HepG2 (cell line): ENCODE measurements around the gene ZMYM1. TPM values are rescaled to one million over a fixed set of nuclear protein-coding genes. Genes with fewer than 3 reads are reported as not detected.

ENCODE experiments used
- ATAC-seq: fragments of 200-7000 bp; cut with Tn5 transposase; 3 replicates; pipeline ENCODE4 v1.9.1; 2020; ENCODE audit warnings: mild to moderate bottlenecking, moderate library complexity
- BruUV-seq: library from RNA; stranded (reverse); fragments of 400-500 nt; replicated peaks from 2 replicates; lab custom pipeline; 2021; lab: Mats Ljungman, UMichigan
- CTCF ChIA-PET: fragments of 300-600 bp; formaldehyde crosslinking; extraction: SDS; loops from one replicate; lab custom pipeline; 2021; ENCODE audit warnings: low total read pairs, inconsistent platforms, low intra/inter-chr PET ratio; lab: Yijun Ruan, JAX
- POLR2A ChIA-PET: fragments of 350-600 bp; sonication (Branson Sonifier 250); formaldehyde crosslinking; loops from one replicate; lab custom pipeline; 2020; ENCODE audit warnings: antibody characterized with exemption, inconsistent platforms; lab: Yijun Ruan, JAX
- DNase-seq: peaks from one replicate; pipeline ENCODE4 v3.0.0-alpha.2; 2015; ENCODE audit warnings: low spot score
- FAIRE-seq: peaks from 3 replicates; lab custom pipeline; 2011; peaks lifted over from hg19 to GRCh38; lab: Jason Lieb, UNC
- H2AFZ ChIP-seq: one replicate; pipeline ENCODE4 v1.6.1; 2011; ENCODE audit warnings: low read length, inconsistent platforms
- H3K27ac ChIP-seq: fragments of 300-600 bp; 3 replicates; pipeline ENCODE4 v1.8.0; 2011; ENCODE audit warnings: mixed run types, mild to moderate bottlenecking, mixed read lengths, low read length, inconsistent platforms; ENCODE audit not compliant: insufficient read depth; ENCODE audit errors: extremely low read length
- H3K27me3 ChIP-seq, 2 experiments: fragments of 200-600 bp in 1 of 2; 2 replicates in 1 of 2; 3 replicates in 1 of 2; pipeline versions ENCODE4 v1.6.0 to v1.8.0; 2011; ENCODE audit warnings: low read length in 2 of 2, mild to moderate bottlenecking in 2 of 2, moderate library complexity in 2 of 2, inconsistent platforms in 1 of 2; ENCODE audit not compliant: insufficient read depth in 2 of 2, control insufficient read depth in 1 of 2
- H3K36me3 ChIP-seq, 2 experiments: fragments of 200-600 bp in 1 of 2; replicated peaks in 1 of 2; 2 replicates in 1 of 2; 3 replicates in 1 of 2; pipeline versions ENCODE4 v1.5.1 to v1.8.0; 2011; ENCODE audit warnings: low read length in 2 of 2, inconsistent platforms in 1 of 2; ENCODE audit not compliant: insufficient read depth in 2 of 2, control insufficient read depth in 1 of 2
- H3K4me1 ChIP-seq: 2 replicates; pipeline ENCODE4 v1.5.1; 2012; ENCODE audit warnings: low read length, inconsistent platforms; ENCODE audit not compliant: insufficient read depth
- H3K4me2 ChIP-seq: 2 replicates; pipeline ENCODE4 v1.6.0; 2011; ENCODE audit warnings: low read depth, low read length, inconsistent platforms
- H3K4me3 ChIP-seq, 3 experiments: fragments of 200-600 bp in 1 of 3; sonication (generic), shearing (Covaris generic) in 1 of 3; replicated peaks in 1 of 3; 2 replicates each; pipeline ENCODE4 v1.5.1; 2011 to 2016; ENCODE audit warnings: low read length in 3 of 3, inconsistent platforms in 2 of 3, low read depth in 2 of 3, mild to moderate bottlenecking in 2 of 3, control low read depth in 1 of 3, mixed read lengths in 1 of 3; ENCODE audit not compliant: insufficient read depth in 1 of 3
- H3K79me2 ChIP-seq: one replicate; pipeline ENCODE4 v1.6.1; 2011; ENCODE audit warnings: low read length, inconsistent platforms; ENCODE audit not compliant: insufficient read depth
- H3K9ac ChIP-seq: 2 replicates; pipeline ENCODE4 v1.6.0; 2011; ENCODE audit warnings: mild to moderate bottlenecking, low read depth, low read length, inconsistent platforms; ENCODE audit not compliant: insufficient read depth
- H3K9me3 ChIP-seq: 2 replicates; pipeline ENCODE4 v1.5.1; 2012; ENCODE audit warnings: mild to moderate bottlenecking, low read length
- H4K20me1 ChIP-seq: 2 replicates; pipeline ENCODE4 v1.6.0; 2011; ENCODE audit warnings: inconsistent platforms, mild to moderate bottlenecking, low read length, moderate library complexity; ENCODE audit not compliant: insufficient read depth
- FOSL2 ChIP-seq: sonication (generic); formaldehyde crosslinking; IDR thresholded peaks from 2 replicates; pipeline ENCODE4 v1.4.0; 2020; ENCODE audit warnings: missing genetic modification reagents
- KDM5A ChIP-seq: fragments of 200-600 bp; sonication (generic); IDR thresholded peaks from 2 replicates; pipeline ENCODE4 v1.7.0; 2018; ENCODE audit warnings: antibody characterized with exemption, mild to moderate bottlenecking, low read length, borderline replicate concordance
- PRPF4 ChIP-seq: fragments of 200-400 bp; formaldehyde crosslinking; IDR thresholded peaks from 2 replicates; pipeline ENCODE4 v1.6.1; 2016; ENCODE audit warnings: low read length, low read depth; ENCODE audit not compliant: poor library complexity, severe bottlenecking
- RFX5 ChIP-seq: IDR thresholded peaks from 2 replicates; pipeline ENCODE4 v1.6.1; 2011; ENCODE audit warnings: low read depth, low read length, improper control_type of control experiment
- SIN3B ChIP-seq: fragments of 150-350 bp; IDR thresholded peaks from 2 replicates; pipeline ENCODE4 v1.6.1; 2014; ENCODE audit warnings: low read length
- SNAPC2 ChIP-seq: sonication (generic); formaldehyde crosslinking; IDR thresholded peaks from 2 replicates; pipeline ENCODE4 v1.8.1; 2022; ENCODE audit warnings: mild to moderate bottlenecking, missing genetic modification reagents
- SP140L ChIP-seq: sonication (generic); formaldehyde crosslinking; IDR thresholded peaks from 2 replicates; pipeline ENCODE4 v1.4.0; 2020; ENCODE audit warnings: missing genetic modification reagents, borderline replicate concordance
- TBP ChIP-seq: sonication (generic); formaldehyde crosslinking; IDR thresholded peaks from 2 replicates; pipeline ENCODE4 v1.5.0; 2020; ENCODE audit warnings: missing genetic modification reagents
- ZFP36 ChIP-seq: fragments of 150-350 bp; IDR thresholded peaks from 2 replicates; pipeline ENCODE4 v1.6.1; 2018; ENCODE audit warnings: borderline replicate concordance, low read length, low read depth; ENCODE audit not compliant: partially characterized antibody
- ZFX ChIP-seq: sonication (generic); formaldehyde crosslinking; IDR thresholded peaks from 2 replicates; pipeline ENCODE4 v1.4.0; 2020; ENCODE audit warnings: mild to moderate bottlenecking, low read depth, missing genetic modification reagents, moderate library complexity
- ZNF546 ChIP-seq: sonication (generic); formaldehyde crosslinking; conservative IDR thresholded peaks from 2 replicates; pipeline ENCODE4 v1.8.1; 2023; ENCODE audit warnings: mild to moderate bottlenecking, missing genetic modification reagents
- ZNF749 ChIP-seq: sonication (generic); formaldehyde crosslinking; IDR thresholded peaks from 2 replicates; pipeline ENCODE4 v1.8.0; 2022; ENCODE audit warnings: mild to moderate bottlenecking, missing genetic modification reagents, moderate library complexity, borderline replicate concordance
- ZNF75D ChIP-seq: sonication (generic); formaldehyde crosslinking; IDR thresholded peaks from 2 replicates; pipeline ENCODE4 v1.8.1; 2023; ENCODE audit warnings: missing genetic modification reagents, mild to moderate bottlenecking, borderline replicate concordance
- ZNF792 ChIP-seq: IDR thresholded peaks from 2 replicates; pipeline ENCODE4 v1.6.1; 2016
- WGBS: methylation state at CpG from one replicate; pipeline ENCODE4 v1.1.6; 2017; ENCODE audit warnings: low lambda C conversion rate; 5-methylcytosine and 5-hydroxymethylcytosine counted together
- in situ Hi-C: cut with HindIII; loops from 2 replicates; pipeline ENCODE4 v1.10.0; 2017; ENCODE audit warnings: low pct_unique_long_range_greater_than_20kb; ENCODE audit not compliant: extremely low pct_ligation_motif_present
- intact Hi-C: fragments of 100-400 bp; cut with micrococcal nuclease; formaldehyde crosslinking; loops from one replicate; pipeline ENCODE4 v1.10.0; 2022; ENCODE audit not compliant: unreplicated experiment
- polyA plus RNA-seq, 8 experiments: library from polyadenylated mRNA; depleted of rRNA in 3 of 8; stranded (reverse) in 7 of 8; unstranded in 1 of 8; fragments of >200 nt; fragmentation: Illumina TruSeq in 4 of 8; extraction: Trizol in 4 of 8; gene quantifications; 2 replicates each; pipeline versions ENCODE4 v1.2.1 to v1.2.3, GENCODE V29; 2011 to 2016; ENCODE audit warnings: low read depth in 4 of 8, missing spikeins in 1 of 8, mixed read lengths in 1 of 8; ENCODE audit not compliant: insufficient read depth in 1 of 8
- total RNA-seq, 5 experiments: library from RNA; depleted of rRNA; stranded (reverse); fragments of >200 nt; fragmentation: Illumina TruSeq; extraction: Trizol; gene quantifications; 2 replicates each; pipeline ENCODE4 v1.2.3, GENCODE V29; 2016; ENCODE audit warnings: low read depth in 1 of 5
- TF ChIP-seq, protein P1 (sequence below): sonication (generic); formaldehyde crosslinking; IDR thresholded peaks from 2 replicates; pipeline ENCODE4 v1.5.1; 2020; ENCODE audit warnings: missing genetic modification reagents, mild to moderate bottlenecking, borderline replicate concordance
- TF ChIP-seq, protein P2 (sequence below): sonication (generic); formaldehyde crosslinking; IDR thresholded peaks from 2 replicates; pipeline ENCODE4 v1.4.0; 2020; ENCODE audit warnings: mild to moderate bottlenecking, missing genetic modification reagents

Gene ZMYM1
- total and polyA plus RNA-seq, 2 of the 13 experiments (the other 11 are each of a cell fraction or from before 2014, with no cell fraction given) = 10.0 to 16.2 TPM

DNA sequence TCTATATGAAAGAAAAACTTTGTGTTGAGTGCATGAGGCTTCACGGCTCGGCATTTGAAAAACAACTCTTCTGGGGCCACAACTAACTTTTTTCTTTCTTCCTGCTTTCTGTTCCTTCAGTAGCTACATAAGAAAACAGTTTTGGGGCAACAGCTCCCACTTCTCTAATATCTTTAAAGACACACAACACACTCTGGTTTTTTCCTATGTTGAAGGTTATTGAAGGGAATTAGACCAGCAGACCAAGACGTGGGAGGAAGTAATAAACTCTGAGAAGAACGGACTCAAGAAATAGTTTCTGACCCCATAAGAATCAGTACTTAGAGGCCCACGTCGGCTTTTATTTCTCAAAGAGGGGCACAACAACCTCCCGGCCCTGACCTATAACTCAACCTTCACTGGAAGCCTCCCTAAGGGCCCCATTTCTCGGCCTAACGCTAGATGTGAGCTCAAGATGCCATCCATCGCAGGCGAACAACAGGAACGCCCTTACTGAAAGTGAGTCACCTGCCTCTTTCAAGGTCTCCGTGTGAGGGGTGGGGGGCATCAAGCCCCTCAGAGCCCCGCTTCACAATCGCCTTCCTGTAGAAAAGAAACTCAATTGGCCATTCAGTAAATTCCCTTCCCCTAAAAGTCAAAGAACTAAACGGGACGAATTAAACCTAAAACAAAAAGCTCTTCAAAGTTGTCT is 48.3 kb upstream of the ZMYM1 start:
- FAIRE-seq = no peak
- 2% methylated on average over 17 of the region's 17 CpGs for WGBS
- no peak for TF ChIP-seq SIN3B
- TF ChIP-seq, protein P1, sequence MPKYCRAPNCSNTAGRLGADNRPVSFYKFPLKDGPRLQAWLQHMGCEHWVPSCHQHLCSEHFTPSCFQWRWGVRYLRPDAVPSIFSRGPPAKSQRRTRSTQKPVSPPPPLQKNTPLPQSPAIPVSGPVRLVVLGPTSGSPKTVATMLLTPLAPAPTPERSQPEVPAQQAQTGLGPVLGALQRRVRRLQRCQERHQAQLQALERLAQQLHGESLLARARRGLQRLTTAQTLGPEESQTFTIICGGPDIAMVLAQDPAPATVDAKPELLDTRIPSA (CRISPR knock-in tag) = peak; percentile 6; the same call in 1 of the 2 replicates
- TF ChIP-seq ZFX (CRISPR knock-in tag) = peak; percentile 37; the same call in 1 of the 2 replicates
- no peak for TF ChIP-seq ZFP36
- TF ChIP-seq, protein P2, sequence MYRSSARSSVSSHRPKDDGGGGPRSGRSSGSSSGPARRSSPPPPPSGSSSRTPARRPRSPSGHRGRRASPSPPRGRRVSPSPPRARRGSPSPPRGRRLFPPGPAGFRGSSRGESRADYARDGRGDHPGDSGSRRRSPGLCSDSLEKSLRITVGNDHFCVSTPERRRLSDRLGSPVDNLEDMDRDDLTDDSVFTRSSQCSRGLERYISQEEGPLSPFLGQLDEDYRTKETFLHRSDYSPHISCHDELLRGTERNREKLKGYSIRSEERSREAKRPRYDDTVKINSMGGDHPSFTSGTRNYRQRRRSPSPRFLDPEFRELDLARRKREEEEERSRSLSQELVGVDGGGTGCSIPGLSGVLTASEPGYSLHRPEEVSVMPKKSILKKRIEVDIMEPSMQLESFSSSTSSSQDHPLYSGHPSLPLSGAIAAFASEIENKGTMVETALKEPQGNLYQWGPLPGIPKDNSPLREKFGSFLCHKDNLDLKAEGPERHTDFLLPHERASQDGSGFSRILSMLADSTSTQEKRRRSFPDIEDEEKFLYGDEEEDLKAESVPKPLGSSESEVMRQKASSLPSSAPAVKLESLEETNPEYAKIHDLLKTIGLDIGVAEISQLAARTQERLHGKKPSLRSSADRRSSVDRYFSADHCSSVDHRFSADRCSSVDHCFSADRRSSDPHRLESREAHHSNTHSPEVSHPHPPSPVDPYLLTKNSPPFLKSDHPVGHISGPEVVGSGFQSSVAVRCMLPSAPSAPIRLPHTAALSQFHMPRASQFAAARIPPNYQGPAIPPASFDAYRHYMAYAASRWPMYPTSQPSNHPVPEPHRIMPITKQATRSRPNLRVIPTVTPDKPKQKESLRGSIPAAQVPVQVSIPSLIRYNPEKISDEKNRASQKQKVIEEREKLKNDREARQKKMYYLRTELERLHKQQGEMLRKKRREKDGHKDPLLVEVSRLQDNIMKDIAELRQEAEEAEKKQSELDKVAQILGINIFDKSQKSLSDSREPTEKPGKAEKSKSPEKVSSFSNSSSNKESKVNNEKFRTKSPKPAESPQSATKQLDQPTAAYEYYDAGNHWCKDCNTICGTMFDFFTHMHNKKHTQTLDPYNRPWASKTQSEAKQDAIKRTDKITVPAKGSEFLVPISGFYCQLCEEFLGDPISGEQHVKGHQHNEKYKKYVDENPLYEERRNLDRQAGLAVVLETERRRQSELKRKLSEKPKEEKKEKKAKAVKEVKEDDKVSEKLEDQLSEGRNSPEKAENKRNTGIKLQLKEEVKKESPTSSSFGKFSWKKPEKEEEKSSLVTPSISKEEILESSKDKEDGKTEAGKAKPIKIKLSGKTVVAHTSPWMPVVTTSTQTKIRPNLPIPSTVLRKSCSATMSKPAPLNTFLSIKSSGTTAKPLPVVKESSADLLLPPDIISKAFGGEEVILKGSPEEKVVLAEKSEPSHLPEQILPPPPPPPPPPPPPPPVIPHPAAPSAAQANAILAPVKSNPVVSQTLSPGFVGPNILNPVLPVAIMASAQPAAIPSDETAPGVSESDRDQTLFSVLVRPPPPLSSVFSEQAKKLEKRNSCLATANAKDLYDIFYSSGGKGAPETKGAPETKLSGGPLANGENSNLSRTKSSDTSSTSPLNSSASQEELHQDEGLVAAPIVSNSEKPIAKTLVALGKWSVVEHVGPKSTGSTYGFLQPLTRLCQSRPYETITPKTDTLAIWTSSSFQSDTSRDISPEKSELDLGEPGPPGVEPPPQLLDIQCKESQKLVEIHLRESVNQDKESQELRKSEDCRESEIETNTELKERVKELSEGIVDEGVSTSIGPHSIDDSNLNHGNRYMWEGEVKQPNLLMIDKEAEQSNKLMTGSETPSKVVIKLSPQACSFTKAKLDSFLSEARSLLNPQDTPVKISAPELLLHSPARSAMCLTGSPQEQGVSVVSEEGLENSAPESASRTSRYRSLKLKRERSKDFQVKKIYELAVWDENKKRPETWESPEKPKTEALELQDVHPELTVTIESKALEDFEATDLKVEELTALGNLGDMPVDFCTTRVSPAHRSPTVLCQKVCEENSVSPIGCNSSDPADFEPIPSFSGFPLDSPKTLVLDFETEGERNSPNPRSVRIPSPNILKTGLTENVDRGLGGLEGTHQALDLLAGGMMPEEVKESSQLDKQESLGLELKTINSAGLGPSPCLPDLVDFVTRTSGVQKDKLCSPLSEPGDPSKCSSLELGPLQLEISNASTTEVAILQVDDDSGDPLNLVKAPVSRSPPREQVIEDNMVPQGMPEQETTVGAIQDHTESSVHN (CRISPR knock-in tag) = no peak
- TF ChIP-seq TBP (CRISPR knock-in tag) = no peak
- TF ChIP-seq SP140L = no peak
- peak; percentile 65 for TF ChIP-seq FOSL2 (CRISPR knock-in tag)
- TF ChIP-seq RFX5 = no peak
- no peak for TF ChIP-seq ZNF546 (CRISPR knock-in tag)
- TF ChIP-seq ZNF75D = no peak
- no peak for TF ChIP-seq PRPF4
- TF ChIP-seq SNAPC2 (CRISPR knock-in tag) = no peak
- TF ChIP-seq ZNF792 = no peak
- no peak for TF ChIP-seq ZNF749 (CRISPR knock-in tag)
- TF ChIP-seq KDM5A = 0 out of 2 replicates have a peak, but pooled peaks have one; percentile 59

More for the DNA sequence above, 48.3 kb upstream of the ZMYM1 start:
- ATAC-seq (peak; percentile 46), DNase-seq (peak; percentile 5)
- H3K4me3 ChIP-seq = peak overlapping the region; percentile 81 to 86 (median 84)
- H3K4me2 ChIP-seq = peak overlapping the region; percentile 75
- ChIA-PET CTCF (no interaction called here), POLR2A (interaction anchor here (1.0 to 3.5 kb wide), 6 partner anchors 13 to 237 kb away, joined by 3 to 15 read pairs (median 6); partner anchors contain the start of genes SMIM12, TMEM35B and ZMYM1)
- peak overlapping the region; percentile 68 for H2AFZ ChIP-seq
- no peaks in the 10 kb centered on the region; a peak in 1 of 5 replicates for H3K27me3 ChIP-seq
- H4K20me1 ChIP-seq = no peaks in the 10 kb centered on the region
- H3K36me3 ChIP-seq = peaks cover 0 to 9% of the 10 kb centered on the region in 2 experiments; a peak in 2 of 5 replicates
- in situ Hi-C loops = no loop called here
- intact Hi-C loops = loop anchor here (5.0 kb wide), 2 partner anchors 44 to 161 kb away; partner anchors contain the start of genes SFPQ and TMEM35B
- H3K27ac ChIP-seq = peak overlapping the region; percentile 71
- peaks cover 11% of the 10 kb centered on the region for H3K9me3 ChIP-seq
- H3K4me1 ChIP-seq = peaks cover 12% of the 10 kb centered on the region
- peak overlapping the region; percentile 86 for H3K9ac ChIP-seq
- BruUV-seq = TSS peak; percentile 87
- H3K79me2 ChIP-seq = peaks cover 12% of the 10 kb centered on the region
